A549 (cell line): ENCODE measurements around the gene WDHD1. TPM values are rescaled to one million over a fixed set of nuclear protein-coding genes. Genes with fewer than 3 reads are reported as not detected.

ENCODE experiments used
- BHLHE40 ChIP-seq: IDR thresholded peaks from 2 replicates; pipeline ENCODE4 v1.6.1; 2012; ENCODE audit warnings: low read depth, low read length, inconsistent platforms
- CEBPB ChIP-seq, 2 experiments: fragments of >200 bp in 1 of 2; sonication (Bioruptor Twin) in 1 of 2; formaldehyde crosslinking in 1 of 2; IDR thresholded peaks; 2 replicates each; pipeline ENCODE4 v1.6.1; 2012 to 2016
- E2F6 ChIP-seq: IDR thresholded peaks from 2 replicates; pipeline ENCODE4 v1.6.1; 2012; ENCODE audit warnings: low read depth, borderline replicate concordance
- EHMT2 ChIP-seq: fragments of 200-600 bp; sonication (generic); IDR thresholded peaks from 2 replicates; pipeline ENCODE4 v1.6.1; 2016; ENCODE audit warnings: antibody characterized with exemption, low read depth, mild to moderate bottlenecking, moderate library complexity
- EP300 ChIP-seq, 2 experiments: fragments of >200 bp; sonication (Bioruptor Twin); formaldehyde crosslinking; IDR thresholded peaks; 2 replicates in 1 of 2; 3 replicates in 1 of 2; pipeline ENCODE4 v1.6.1; 2016 to 2017
- ESRRA ChIP-seq: fragments of 150-350 bp; IDR thresholded peaks from 2 replicates; pipeline ENCODE4 v1.6.1; 2014; ENCODE audit warnings: mild to moderate bottlenecking, low read length, borderline replicate concordance
- FOSB ChIP-seq: fragments of 250-450 bp; sonication (Bioruptor Pico); IDR thresholded peaks from 2 replicates; pipeline ENCODE4 v1.5.0; 2020; ENCODE audit warnings: mild to moderate bottlenecking, moderate library complexity
- FOXS1 ChIP-seq: fragments of 250-450 bp; sonication (Bioruptor Pico); IDR thresholded peaks from 2 replicates; pipeline ENCODE4 v1.5.0; 2020; ENCODE audit warnings: mild to moderate bottlenecking, moderate library complexity
- GATA3 ChIP-seq: IDR thresholded peaks from 2 replicates; pipeline ENCODE4 v1.6.1; 2012; ENCODE audit warnings: borderline replicate concordance
- HEYL ChIP-seq: fragments of 250-450 bp; sonication (Bioruptor Pico); IDR thresholded peaks from 2 replicates; pipeline ENCODE4 v1.8.0; 2021; ENCODE audit warnings: mild to moderate bottlenecking, moderate library complexity
- HMGXB4 ChIP-seq: fragments of 250-450 bp; sonication (Bioruptor Pico); IDR thresholded peaks from 2 replicates; pipeline ENCODE4 v1.5.0; 2021; ENCODE audit warnings: mild to moderate bottlenecking, moderate library complexity, borderline replicate concordance
- HOXB13 ChIP-seq: fragments of 250-450 bp; sonication (Bioruptor Pico); IDR thresholded peaks from 2 replicates; pipeline ENCODE4 v1.5.0; 2020; ENCODE audit warnings: low read depth, mild to moderate bottlenecking, moderate library complexity
- JUN ChIP-seq, 2 experiments: fragments of >200 bp; sonication (Bioruptor Twin); formaldehyde crosslinking; IDR thresholded peaks; 2 replicates in 1 of 2; 3 replicates in 1 of 2; pipeline ENCODE4 v1.6.1; 2016 to 2017
- RAD21 ChIP-seq, 2 experiments: fragments of >200 bp in 1 of 2; sonication (Bioruptor Twin) in 1 of 2; formaldehyde crosslinking in 1 of 2; IDR thresholded peaks in 1 of 2; conservative IDR thresholded peaks in 1 of 2; 2 replicates in 1 of 2; 3 replicates in 1 of 2; pipeline ENCODE4 v1.6.1; 2012 to 2018; ENCODE audit warnings: inconsistent platforms in 1 of 2
- RCOR1 ChIP-seq: fragments of 150-350 bp; IDR thresholded peaks from 2 replicates; pipeline ENCODE4 v1.6.1; 2014; ENCODE audit warnings: antibody characterized with exemption, low read length, low read depth
- RNF2 ChIP-seq: fragments of 200-600 bp; sonication (generic); IDR thresholded peaks from 2 replicates; pipeline ENCODE4 v1.6.1; 2016; ENCODE audit warnings: low read depth, mild to moderate bottlenecking, antibody characterized with exemption, moderate library complexity, borderline replicate concordance
- SREBF2 ChIP-seq: fragments of 450-650 bp; IDR thresholded peaks from 2 replicates; pipeline ENCODE4 v1.6.1; 2014; ENCODE audit warnings: mild to moderate bottlenecking, moderate library complexity
- TP53 ChIP-seq: fragments of 250-450 bp; sonication (Bioruptor Pico); IDR thresholded peaks from 2 replicates; pipeline ENCODE4 v1.5.0; 2021; ENCODE audit warnings: mild to moderate bottlenecking, moderate library complexity
- USF2 ChIP-seq: fragments of 450-650 bp; IDR thresholded peaks from 2 replicates; pipeline ENCODE4 v1.6.1; 2014; ENCODE audit warnings: antibody characterized with exemption
- ZC3H11A ChIP-seq: fragments of 450-650 bp; IDR thresholded peaks from 2 replicates; pipeline ENCODE4 v1.6.1; 2014; ENCODE audit warnings: antibody characterized with exemption, mild to moderate bottlenecking
- ZSCAN20 ChIP-seq: fragments of 250-450 bp; sonication (Bioruptor Pico); IDR thresholded peaks from 2 replicates; pipeline ENCODE4 v1.8.0; 2022; ENCODE audit warnings: mild to moderate bottlenecking, moderate library complexity
- polyA plus RNA-seq, 4 experiments: library from polyadenylated mRNA; depleted of rRNA in 3 of 4; stranded (reverse); fragments of >200 nt; fragmentation: RNase III in 1 of 4; extraction: RNeasy Plus Mini Kit Qiagen cat#74134 plus additional on column Dnase treatment in 1 of 4; gene quantifications; 2 replicates in 3 of 4; 3 replicates in 1 of 4; pipeline ENCODE4 v1.2.3, GENCODE V29; 2011 to 2017
- TF ChIP-seq, protein P1 (sequence below): fragments of >200 bp; sonication (Bioruptor Twin); formaldehyde crosslinking; IDR thresholded peaks from 3 replicates; pipeline ENCODE4 v1.6.1; 2016
- TF ChIP-seq, protein P2 (sequence below): fragments of 250-450 bp; sonication (Bioruptor Pico); IDR thresholded peaks from 2 replicates; pipeline ENCODE4 v1.5.0; 2020; ENCODE audit warnings: low read depth, mild to moderate bottlenecking, moderate library complexity

Gene WDHD1
- polyA plus RNA-seq, 2 of the 4 experiments (the other 2 are of a cell fraction) = 16.3 to 35.6 TPM

DNA sequence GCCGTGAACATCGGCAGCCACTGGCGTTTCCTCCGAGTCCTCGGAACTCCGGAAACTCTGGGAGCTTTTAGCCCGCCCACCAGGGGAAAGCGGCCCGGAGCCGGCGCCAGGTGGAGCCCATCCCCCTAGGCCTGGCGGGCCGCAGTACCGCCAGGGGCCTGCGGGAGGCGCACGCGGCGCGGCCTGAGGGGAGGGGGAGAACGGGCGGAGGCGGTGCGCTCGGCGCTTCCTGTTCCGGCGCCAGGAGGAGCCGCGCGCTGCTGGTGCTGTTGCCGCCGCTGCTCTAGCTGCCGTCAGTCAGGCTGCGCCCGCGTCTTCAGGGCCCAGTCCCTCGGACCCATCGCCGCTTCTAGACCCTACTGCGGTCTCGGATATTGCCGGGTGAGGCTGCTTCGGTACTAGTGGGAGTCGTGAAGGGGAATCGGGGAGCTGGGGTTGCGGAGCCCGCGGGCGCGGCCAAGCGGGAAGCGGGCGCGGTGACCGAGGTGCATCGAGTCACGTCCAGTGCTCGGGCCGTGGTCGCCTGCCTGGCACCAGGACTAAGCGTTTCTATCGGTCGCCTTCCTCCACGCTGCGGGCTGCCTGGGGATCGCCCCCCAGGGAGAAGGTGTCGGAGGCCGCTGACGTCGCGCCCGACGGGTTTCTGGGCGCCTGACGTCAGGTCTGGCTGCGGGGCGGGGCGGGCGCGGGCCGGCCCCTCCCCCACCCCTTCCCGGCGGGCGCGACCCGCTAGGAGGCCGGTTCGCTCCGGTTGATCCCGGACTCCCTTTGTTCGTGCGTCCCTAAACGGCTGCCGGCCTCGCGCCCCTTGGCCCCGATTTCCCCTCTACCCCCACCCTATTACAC is 24.7 kb upstream of the WDHD1 start, which contains the start of gene MAPK1IP1L (continued):
- TF ChIP-seq ZSCAN20 (no peak), CEBPB (IDR thresholded peaks at IDR 0.05) (no peak), HOXB13 (no peak), USF2 (no peak), RCOR1 (no peak), SREBF2 (no peak), GATA3 (no peak), EHMT2 (no peak), TP53 (CRISPR knock-in tag) (no peak; the same call in none of the 2 replicates), RAD21 (conservative IDR thresholded peaks at IDR 0.05 in 1 of 2, IDR thresholded peaks at IDR 0.05 in 1 of 2) (peak; percentile 31 to 61; a peak in 4 of 5 replicates), JUN (IDR thresholded peaks at IDR 0.05) (peak; percentile 85 to 96), FOSB (CRISPR knock-in tag) (no peak), ZC3H11A (no peak), RNF2 (no peak), HEYL (CRISPR knock-in tag) (no peak), BHLHE40 (no peak), E2F6 (0 out of 2 replicates have a peak, but pooled peaks have one; percentile 74), HMGXB4 (CRISPR knock-in tag) (peak; percentile 58; the same call in 1 of the 2 replicates), FOXS1 (CRISPR knock-in tag) (no peak), EP300 (IDR thresholded peaks at IDR 0.05) (0 out of 5 replicates have a peak, but pooled peaks of 1 of the 2 experiments have one; percentile 10), ESRRA (no peak; the same call in 1 of the 2 replicates)
- TF ChIP-seq, protein P1, sequence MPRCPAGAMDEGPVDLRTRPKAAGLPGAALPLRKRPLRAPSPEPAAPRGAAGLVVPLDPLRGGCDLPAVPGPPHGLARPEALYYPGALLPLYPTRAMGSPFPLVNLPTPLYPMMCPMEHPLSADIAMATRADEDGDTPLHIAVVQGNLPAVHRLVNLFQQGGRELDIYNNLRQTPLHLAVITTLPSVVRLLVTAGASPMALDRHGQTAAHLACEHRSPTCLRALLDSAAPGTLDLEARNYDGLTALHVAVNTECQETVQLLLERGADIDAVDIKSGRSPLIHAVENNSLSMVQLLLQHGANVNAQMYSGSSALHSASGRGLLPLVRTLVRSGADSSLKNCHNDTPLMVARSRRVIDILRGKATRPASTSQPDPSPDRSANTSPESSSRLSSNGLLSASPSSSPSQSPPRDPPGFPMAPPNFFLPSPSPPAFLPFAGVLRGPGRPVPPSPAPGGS = peak; percentile 93
- TF ChIP-seq, protein P2, sequence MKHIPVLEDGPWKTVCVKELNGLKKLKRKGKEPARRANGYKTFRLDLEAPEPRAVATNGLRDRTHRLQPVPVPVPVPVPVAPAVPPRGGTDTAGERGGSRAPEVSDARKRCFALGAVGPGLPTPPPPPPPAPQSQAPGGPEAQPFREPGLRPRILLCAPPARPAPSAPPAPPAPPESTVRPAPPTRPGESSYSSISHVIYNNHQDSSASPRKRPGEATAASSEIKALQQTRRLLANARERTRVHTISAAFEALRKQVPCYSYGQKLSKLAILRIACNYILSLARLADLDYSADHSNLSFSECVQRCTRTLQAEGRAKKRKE (CRISPR knock-in tag) = no peak
